Measurements from ENCODE around the gene KRTAP5-3.

Gene KRTAP5-3

DNA sequence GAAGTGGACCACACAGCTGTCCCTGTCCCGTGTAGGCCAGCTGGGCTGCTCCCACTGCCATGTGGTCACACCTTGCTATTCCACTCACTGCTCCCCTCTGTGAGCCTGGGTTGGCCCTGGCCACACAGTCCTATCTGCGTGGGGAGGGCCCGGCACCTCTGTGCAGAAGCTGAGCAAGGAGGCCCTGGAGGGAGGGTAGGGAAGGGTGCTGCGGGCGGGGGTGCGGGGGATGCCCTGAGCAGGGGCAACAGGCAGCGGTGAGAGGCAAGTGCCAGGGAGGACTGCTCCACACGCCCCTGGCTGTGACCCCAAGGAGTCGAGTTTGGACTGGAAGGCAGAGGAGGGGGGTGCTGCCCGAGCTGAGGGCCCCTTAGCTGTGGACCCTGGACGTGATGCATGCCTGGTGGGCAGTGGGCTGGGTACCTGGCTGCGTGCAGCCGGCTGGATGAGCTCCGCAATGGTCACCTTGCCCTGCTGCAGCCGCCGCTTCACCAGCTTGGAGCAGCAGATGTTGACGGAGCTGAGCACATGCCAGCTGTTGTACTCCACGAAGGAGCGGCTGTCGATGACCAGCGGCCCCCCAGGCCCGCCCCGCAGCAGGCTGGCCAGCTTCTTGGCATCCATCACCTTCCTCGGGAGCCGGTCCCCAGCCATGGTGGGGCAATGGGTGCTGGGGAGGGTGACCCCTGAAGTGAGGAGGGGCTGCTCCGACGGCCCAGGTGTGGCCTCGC is 42.9 kb downstream of the KRTAP5-3 start:
- DNase-seq, result no peak

DNA sequence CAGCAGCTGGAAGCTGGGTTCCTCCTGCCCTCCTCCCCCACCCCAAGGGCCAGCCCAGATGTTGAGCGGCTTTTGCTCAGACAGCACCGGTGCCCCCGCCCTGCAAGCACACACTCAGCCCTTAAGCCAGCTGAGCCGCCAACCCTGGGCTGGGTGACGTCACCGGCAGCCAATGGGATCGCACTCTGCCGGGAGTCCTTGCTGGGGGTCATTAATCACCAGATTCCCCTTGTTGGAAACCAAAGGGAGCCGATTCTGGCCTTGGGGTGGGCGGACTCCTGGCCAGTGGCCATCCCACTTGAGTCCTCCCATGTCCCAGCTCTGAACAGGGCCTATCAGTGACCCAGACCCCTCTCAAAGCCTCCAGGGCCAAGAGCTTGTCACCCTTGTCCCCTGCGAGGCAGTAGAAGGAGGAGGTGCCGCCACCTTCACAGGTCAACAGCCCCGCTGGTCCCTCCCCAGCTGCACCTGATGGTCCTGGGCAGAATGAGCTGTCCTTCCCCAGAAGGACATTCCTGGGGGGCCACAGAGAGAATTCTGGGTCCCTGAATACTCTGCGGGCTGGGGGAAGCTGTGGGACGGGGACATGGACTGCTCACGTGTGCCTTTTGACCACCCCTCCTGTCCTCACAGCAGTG is 43.6 kb downstream of the KRTAP5-3 start:
- DNase-seq, result peak in 24 of 56 donors; percentile 24 to 88 (median 56)

DNA sequence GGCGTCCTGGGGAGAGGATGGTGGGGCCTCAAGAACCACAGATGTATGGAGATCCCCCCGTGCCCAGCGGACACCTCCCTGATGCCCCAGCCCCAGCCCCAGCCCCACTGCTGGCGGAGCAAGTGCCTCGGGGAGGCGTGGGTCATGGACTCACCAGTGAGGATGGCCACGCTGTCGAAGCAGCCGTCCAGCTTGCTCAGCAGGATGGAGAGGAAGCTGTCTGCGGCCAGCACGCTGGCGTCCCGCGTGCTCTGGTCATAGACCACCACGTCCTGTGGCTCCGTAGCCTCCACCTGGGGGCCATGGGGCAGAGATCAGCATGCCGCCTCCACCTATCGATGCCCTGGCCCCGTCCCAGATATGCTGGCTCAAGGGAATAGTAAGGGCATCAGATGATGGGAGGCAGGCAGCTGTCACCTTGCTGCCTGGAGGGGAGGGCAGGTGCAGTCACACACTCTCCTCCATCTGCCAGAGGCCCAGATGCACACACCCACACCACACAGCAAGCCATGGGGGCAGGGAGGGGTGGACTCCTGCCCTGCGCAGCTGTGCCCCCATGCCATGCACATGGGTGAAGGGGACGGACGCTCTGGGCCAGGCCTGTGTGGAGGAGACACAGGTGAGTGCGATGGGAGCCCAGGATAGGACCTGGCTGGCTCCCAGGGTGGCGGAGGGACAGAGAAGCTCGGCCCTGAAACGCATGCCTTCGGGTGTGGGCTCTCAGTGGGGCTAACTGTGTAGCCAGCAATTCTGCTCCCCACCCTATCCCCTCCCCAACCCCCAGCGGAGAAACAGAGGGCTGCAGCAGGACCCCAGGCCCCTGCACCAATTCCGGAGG is 44.3 kb downstream of the KRTAP5-3 start:
- DNase-seq, result no peak

DNA sequence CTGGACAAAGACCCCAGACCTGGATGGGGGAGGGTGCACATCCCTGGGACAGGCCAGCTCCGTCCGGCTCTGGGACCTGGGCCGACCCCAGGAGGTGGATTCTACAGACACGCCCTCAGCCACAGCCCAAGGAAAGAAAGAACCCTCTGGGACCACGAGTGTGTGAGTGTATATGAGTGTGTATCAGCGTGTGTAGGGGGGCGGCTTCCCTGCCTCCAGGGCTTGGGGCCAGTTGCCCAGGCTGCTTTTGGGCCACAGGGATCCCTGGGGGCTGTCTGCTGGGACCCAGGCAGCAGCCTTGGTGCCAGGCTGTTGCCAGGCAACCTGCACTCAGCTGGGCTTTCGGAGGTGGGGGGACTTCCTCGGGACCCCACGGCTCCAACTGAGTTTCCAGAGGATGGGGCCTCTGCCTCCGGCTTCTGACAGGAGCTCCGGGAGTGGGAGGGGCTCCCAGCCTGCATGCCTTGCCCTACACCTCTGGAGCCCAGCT is 45.1 kb downstream of the KRTAP5-3 start:
- DNase-seq, result no peak

DNA sequence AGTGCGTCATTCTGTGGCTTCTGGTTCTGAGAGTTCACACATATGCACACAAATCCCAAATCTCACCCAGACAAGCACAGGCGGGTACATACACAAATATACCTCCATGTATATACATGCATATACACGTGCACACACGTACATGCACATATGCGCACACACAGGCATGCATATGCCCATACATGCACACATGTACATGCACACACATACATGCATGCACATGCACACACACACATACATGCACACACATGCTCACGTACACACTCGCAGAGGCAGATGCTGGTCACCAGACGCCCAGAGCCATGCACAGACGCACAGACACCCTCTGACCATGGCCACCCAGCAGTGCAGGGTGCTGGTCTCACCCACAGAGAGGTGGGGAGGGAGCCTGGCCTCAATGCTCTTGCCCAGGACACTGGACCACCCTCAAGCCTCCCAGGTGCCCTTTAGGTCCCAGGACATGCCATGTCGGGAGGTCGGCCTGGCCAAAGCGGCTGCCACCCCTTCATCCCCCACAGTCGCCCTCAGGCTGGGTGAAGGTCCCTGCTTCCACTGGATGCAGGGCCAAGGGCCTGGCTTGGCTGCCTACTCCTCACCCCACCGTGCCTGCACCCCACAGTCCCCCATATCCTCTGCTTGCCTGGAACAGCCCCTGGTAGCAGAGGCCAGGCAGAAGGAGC is 45.7 kb downstream of the KRTAP5-3 start:
- no peak for DNase-seq

DNA sequence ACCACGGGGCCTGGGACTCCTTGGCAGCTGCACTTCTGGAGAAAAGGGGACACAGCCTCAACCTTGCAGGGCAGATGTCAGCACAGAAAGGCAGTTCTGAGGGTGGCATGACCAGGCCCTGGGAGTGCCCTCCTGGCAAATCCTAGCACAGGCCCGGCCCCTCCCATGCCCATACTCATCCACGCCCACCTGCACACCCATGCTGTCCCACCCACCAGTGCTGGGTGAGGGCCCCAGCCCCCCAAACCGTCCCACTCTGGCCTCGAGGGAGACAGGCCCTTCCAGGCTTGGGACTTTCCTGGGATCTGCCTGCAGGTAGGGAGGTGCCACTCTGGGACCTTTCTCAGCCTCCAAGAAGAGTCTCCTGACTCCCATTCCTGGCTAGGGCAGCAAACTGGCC is 46.3 kb downstream of the KRTAP5-3 start:
- DNase-seq, result no peak

DNA sequence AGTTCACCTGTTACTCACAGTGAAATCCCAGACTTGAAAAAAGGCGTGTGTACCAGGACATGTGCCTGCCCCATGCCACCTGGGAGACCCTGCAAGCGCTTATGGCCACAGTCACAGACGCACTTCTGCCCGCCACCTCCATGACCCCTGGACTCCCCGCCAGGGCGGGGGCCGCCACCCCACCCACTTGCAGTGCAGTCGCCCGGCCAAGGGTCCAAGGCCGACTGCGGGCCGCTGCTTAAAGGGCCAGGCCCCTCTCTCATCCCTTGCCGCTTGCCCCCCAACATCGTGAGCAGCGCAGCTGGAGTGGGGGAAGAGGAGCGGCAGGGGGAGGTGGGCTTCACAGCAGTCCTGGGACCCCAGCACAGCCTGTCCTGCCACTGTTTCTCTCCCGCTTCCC is 47.0 kb downstream of the KRTAP5-3 start:
- no peak for DNase-seq

DNA sequence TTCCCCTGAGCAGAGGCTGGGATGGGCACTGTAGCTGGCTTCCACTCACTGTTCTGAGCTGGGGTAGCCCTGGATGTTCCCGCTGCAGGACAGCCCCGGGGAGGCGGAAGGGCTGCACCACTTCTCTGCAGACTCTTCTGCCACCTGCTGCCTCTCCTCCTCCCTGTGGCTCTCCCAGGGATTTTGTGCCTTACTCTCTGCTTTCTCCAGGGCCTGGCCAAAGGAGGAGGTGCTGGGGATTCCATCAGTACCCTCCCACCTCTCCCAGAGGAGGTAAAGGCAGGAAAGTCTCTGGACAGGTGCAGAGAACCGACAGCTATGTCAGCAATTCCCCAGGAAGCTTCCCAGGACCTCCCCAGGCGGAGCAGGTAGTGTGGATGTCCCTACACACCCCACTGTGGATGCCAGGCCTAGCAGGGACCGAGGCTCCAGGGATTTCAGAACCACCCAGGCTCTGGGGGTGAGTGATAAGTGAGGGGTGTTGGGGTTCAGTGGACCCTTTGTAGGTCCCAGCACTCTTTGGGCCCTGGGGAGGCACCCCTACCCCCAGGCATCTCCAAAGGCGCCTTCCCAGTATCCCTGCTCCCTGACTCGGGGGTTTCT is 47.5 kb downstream of the KRTAP5-3 start:
- no peak for DNase-seq

DNA sequence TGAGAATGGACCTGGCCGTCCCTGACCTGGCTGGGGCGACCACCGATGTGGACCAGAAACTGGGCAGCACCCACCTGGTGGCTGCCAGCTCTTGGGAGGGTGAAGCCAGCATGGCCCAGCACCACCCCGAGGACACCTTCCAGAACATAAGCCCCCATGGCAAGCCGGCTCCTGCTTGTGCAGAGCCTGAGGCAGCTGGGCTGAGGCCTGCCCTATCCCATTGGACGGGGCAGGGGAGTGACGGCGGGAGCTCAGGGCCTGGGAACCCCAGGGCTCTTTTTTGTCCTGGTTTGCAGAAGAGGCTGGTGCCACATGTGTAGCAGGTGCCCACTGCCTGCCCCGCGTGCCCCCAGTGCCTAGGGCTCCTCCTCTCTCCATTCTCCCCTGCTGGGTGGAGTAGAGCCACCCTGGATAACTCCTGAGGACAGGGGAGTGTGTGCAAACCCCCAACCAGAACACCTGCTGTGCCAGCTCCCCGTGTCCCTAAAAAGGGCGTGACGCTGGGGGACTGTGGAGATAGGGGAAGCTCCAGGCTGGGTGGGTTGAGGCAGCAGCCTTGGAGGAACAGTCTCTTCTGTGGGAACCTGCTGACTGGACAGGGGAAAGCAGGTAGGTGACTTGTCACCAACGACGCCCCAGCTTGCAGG is 48.1 kb downstream of the KRTAP5-3 start:
- no peak for DNase-seq

DNA sequence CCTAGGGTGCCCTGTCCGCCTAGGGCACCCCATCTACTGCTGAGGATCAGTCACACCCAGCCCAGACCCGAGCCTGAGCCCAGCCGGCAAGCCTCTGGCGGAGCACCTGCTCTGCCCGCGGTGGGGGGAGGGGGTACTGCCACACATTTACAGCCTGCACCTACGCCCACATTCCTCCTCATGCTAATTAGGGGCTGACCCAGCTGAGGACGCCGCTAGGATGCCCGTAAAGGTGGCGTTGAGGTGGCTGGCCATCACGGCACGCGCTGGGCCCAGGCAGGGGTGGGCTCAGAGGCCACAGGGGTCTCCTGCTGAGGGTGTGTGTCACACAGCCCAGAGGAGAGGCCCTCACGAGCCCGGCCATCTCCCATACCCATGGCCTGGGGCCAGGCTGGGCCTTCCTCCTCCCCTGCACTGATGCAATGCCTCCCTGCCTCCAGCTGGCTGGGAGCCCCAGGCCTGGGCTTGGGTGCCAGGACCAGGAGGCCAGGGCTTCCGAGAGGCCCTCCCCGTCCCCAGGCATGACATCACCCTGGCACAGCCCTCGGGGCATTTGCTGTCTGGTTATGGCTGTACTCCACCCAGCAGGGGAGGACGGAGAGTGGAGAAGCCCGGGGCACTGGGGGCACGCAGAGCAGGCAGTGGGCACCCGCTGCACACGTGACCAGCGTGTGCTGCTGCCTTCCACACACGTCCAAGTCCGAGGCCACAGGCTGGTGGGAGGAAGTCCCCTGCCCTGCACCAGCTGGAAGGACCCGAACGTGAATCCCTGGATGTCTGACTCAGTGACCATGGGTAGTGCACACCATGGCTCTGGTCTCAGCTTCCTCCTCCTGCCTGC is 48.9 kb downstream of the KRTAP5-3 start:
- peak in 53 of 56 donors; percentile 58 to 98 (median 90) for DNase-seq

DNA sequence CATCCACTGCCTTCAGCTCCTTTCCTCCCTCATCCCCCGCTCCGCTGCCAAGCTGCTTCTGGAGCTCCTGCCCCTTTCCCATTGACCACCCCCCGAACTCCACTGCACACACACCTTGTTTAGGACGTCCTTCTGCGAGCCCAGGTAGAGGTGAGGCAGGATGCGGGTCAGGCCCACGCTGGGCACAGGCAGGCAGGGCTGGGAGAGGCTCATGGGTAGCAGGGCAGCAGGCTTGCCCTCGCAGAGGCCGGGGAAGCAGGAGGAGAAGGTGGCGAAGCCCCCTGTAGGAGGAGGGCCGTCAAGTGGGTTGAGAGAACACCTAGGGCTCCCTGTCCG is 49.5 kb downstream of the KRTAP5-3 start:
- DNase-seq, result no peak

DNA sequence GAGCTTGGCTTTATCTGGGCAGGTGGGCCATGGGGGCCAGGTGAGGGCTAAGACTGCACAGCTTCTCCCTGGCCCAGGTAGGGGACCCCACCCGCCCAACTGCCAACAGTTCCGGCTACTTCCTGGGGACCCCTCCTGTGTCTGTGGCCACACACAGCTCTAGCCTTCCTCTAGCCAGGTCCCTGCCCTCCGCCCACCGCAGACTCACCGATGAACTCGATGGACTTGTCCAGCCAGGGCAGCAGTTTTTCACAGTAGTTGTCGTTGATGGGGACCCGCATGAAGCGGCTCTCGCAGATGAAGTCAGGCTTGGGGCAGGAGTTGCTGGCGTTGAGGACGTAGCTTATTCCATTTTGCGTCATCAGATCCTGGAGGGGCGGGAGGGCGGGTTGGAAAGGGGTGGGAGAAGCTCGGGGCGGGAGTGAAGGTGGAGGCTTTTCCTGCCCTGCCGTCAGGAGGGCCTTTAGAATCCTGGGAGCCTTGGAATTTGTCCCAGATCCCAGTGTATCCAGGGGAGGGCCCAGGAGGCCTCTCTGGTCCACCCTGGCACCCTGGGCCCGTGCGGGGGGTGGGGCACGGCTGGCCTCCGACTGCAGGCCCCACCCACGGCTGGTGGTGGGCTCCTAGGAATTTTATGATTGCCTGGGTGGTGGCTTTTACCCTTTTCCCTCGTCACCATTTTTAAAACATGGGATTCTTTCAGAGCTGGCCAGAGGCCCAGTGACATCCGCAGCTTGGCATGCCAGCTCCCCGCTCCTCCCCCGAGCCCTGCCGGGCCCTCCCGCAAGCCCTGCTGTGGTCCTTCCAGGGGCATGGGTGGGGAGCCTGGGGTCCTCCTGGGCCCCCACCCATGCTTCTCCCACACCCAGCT is 50.1 kb downstream of the KRTAP5-3 start:
- peak in 7 of 56 donors; percentile 15 to 49 (median 35) for DNase-seq
